ENCODE data around the gene MAP1LC3B. TPM values are rescaled to one million over a fixed set of nuclear protein-coding genes. Genes with fewer than 3 reads are reported as not detected.

The MAP1LC3B gene
- total RNA-seq, 1 donor from 2014 or later, result 37.9 TPM

GRCh38 chr16:87443964-87444363, 51.8 kb downstream of the MAP1LC3B start:
- Mint-ChIP-seq H3K9me3 (peaks cover 3% of the 10 kb centered on the region), H3K27ac (ENCODE audit: unreplicated experiment) (no peak overlapping the region), H3K36me3 (ENCODE audit: low read depth) (peaks cover 37% of the 10 kb centered on the region), H3K4me1 (no peaks in the 10 kb centered on the region), H3K4me3 (no peak overlapping the region), H3K27me3 (ENCODE audit: low read depth) (no peaks in the 10 kb centered on the region)
- no peak for TF ChIP-seq CTCF (conservative IDR thresholded peaks at IDR 0.05)
- no peak for DNase-seq (ENCODE audit: low read depth, low spot score)

- no peak for DNase-seq (ENCODE audit: low read depth, low spot score)
- Mint-ChIP-seq H3K36me3 (ENCODE audit: low read depth) (peaks cover 37% of the 10 kb centered on the region), H3K4me3 (no peak overlapping the region), H3K27me3 (ENCODE audit: low read depth) (no peaks in the 10 kb centered on the region), H3K27ac (ENCODE audit: unreplicated experiment) (no peak overlapping the region), H3K4me1 (no peaks in the 10 kb centered on the region), H3K9me3 (peaks cover 3% of the 10 kb centered on the region)
- no peak for TF ChIP-seq CTCF (conservative IDR thresholded peaks at IDR 0.05)
Measured at GRCh38 chr16:87445486-87445885, 53.4 kb downstream of the MAP1LC3B start.

GRCh38 chr16:87446479-87446878, 54.3 kb downstream of the MAP1LC3B start:
- TF ChIP-seq CTCF (conservative IDR thresholded peaks at IDR 0.05), result no peak
- no peak overlapping the region for H3K4me3 Mint-ChIP-seq
- H3K4me1 Mint-ChIP-seq, result no peaks in the 10 kb centered on the region
- no peaks in the 10 kb centered on the region for H3K27me3 Mint-ChIP-seq (ENCODE audit: low read depth)
- DNase-seq (ENCODE audit: low read depth, low spot score), result no peak
- H3K36me3 Mint-ChIP-seq (ENCODE audit: low read depth), result peaks cover 37% of the 10 kb centered on the region
- peaks cover 3% of the 10 kb centered on the region for H3K9me3 Mint-ChIP-seq
- no peak overlapping the region for H3K27ac Mint-ChIP-seq (ENCODE audit: unreplicated experiment)

GRCh38 chr16:87447323-87447722, 55.2 kb downstream of the MAP1LC3B start:
- Mint-ChIP-seq H3K36me3 (ENCODE audit: low read depth) (peaks cover 37% of the 10 kb centered on the region), H3K27me3 (ENCODE audit: low read depth) (no peaks in the 10 kb centered on the region)

GRCh38 chr16:87448866-87449265, 56.7 kb downstream of the MAP1LC3B start:
- H3K9me3 Mint-ChIP-seq, result peaks cover 3% of the 10 kb centered on the region
- peaks cover 29% of the 10 kb centered on the region for H3K36me3 Mint-ChIP-seq (ENCODE audit: low read depth)
- no peak overlapping the region for H3K4me3 Mint-ChIP-seq
- peaks cover 9% of the 10 kb centered on the region for H3K4me1 Mint-ChIP-seq
- TF ChIP-seq CTCF (conservative IDR thresholded peaks at IDR 0.05), result no peak
- H3K27ac Mint-ChIP-seq (ENCODE audit: unreplicated experiment), result no peak overlapping the region
- no peak for DNase-seq (ENCODE audit: low read depth, low spot score)
- H3K27me3 Mint-ChIP-seq (ENCODE audit: low read depth), result no peaks in the 10 kb centered on the region

More at GRCh38 chr16:87447323-87447722, 55.2 kb downstream of the MAP1LC3B start:
- Mint-ChIP-seq H3K27ac (ENCODE audit: unreplicated experiment) (no peak overlapping the region), H3K4me1 (no peaks in the 10 kb centered on the region), H3K9me3 (peaks cover 3% of the 10 kb centered on the region), H3K4me3 (no peak overlapping the region)
- no peak for DNase-seq (ENCODE audit: low read depth, low spot score)
- TF ChIP-seq CTCF (conservative IDR thresholded peaks at IDR 0.05), result no peak

Data from neural crest cell (in vitro differentiated cells).